ENCODE measurements around the gene MIPOL1. TPM values are rescaled to one million over a fixed set of nuclear protein-coding genes. Genes with fewer than 3 reads are reported as not detected.

Gene MIPOL1
- total and polyA plus RNA-seq, 2 of the 4 experiments (the other 2 are of a cell fraction): 2.7 to 5.9 TPM

GRCh38 chr14:37512173-37512572 is 314.4 kb downstream of the MIPOL1 start:
- Histone ChIP-seq H2BK5ac (ENCODE audit: low read depth, low read length, poor library complexity, severe bottlenecking) (no peak overlapping the region), H3K14ac (replicated peaks; ENCODE audit: low read depth, low read length) (no peak overlapping the region), H3K4ac (ENCODE audit: low read depth, low read length) (no peak overlapping the region), H3K4me1 (ENCODE audit: control insufficient read depth, insufficient read depth, low read length) (no peaks in the 10 kb centered on the region), H4K5ac (ENCODE audit: low read depth, low read length) (no peak overlapping the region), H3K56ac (ENCODE audit: extremely low read depth, insufficient read depth, low read length) (no peak overlapping the region), H2BK20ac (ENCODE audit: low read depth, low read length) (no peak overlapping the region), H3K4me2 (ENCODE audit: low read depth, low read length) (no peak overlapping the region), H4K8ac (ENCODE audit: low read depth in 2 of 2, low read length in 2 of 2) (no peak overlapping the region), H2BK120ac (ENCODE audit: low read depth, low read length) (no peak overlapping the region), H4K20me1 (ENCODE audit: insufficient read depth, low read length) (no peaks in the 10 kb centered on the region), H3K18ac (ENCODE audit: low read depth, low read length) (no peak overlapping the region), H3K27ac (ENCODE audit: insufficient read depth, low read length) (no peak overlapping the region), H4K91ac (ENCODE audit: insufficient read depth, low read depth, low read length) (no peak overlapping the region), H3K23ac (ENCODE audit: low read depth, low read length) (no peak overlapping the region), H3K36me3 (ENCODE audit: control insufficient read depth, insufficient read depth, low read length) (no peaks in the 10 kb centered on the region), H3K79me1 (ENCODE audit: low read depth in 1 of 2, low read length in 2 of 2) (no peaks in the 10 kb centered on the region), H3K27me3 (ENCODE audit: control insufficient read depth, insufficient read depth, low read length) (no peaks in the 10 kb centered on the region), H2AK5ac (ENCODE audit: low read depth, low read length) (no peak overlapping the region), H3K9me3 (ENCODE audit: control insufficient read depth, insufficient read depth, low read length) (no peaks in the 10 kb centered on the region), H3K4me3 (ENCODE audit: insufficient read depth, low read depth, low read length) (no peak overlapping the region), H3K9ac (ENCODE audit: low read depth, low read length) (no peak overlapping the region), H2AFZ (replicated peaks; ENCODE audit: low read length, poor library complexity) (no peak overlapping the region), H2AK9ac (replicated peaks; ENCODE audit: low read depth, low read length, poor library complexity) (no peak overlapping the region), H3K9me1 (ENCODE audit: insufficient read depth, low read length) (no peaks in the 10 kb centered on the region), H2BK15ac (ENCODE audit: low read depth, low read length) (no peak overlapping the region)
- in situ Hi-C loops (cut with MboI; ENCODE audit: low sequenced_read_pairs): no loop called here
- dilution Hi-C loops (cut with HindIII; ENCODE audit: low sequenced_read_pairs, unreplicated experiment): no loop called here
- no peak for TF ChIP-seq NFE2L2 (IDR thresholded peaks at IDR 0.05; ENCODE audit: low read depth, low read length)
- TF ChIP-seq POLR2A (IDR thresholded peaks at IDR 0.05; ENCODE audit: low read depth, low read length): no peak
- no peak for TF ChIP-seq RFX5 (IDR thresholded peaks at IDR 0.05; ENCODE audit: low read depth, low read length)
- no peak for TF ChIP-seq CHD1 (IDR thresholded peaks at IDR 0.05; ENCODE audit: low read depth, low read length)
- TF ChIP-seq CEBPB (IDR thresholded peaks at IDR 0.05; ENCODE audit: low read depth, low read length): no peak
- no peak for TF ChIP-seq MXI1 (IDR thresholded peaks at IDR 0.05; ENCODE audit: borderline replicate concordance, low read depth, low read length)
- no peak for TF ChIP-seq SMC3 (IDR thresholded peaks at IDR 0.05; ENCODE audit: low read depth, low read length)
- TF ChIP-seq RAD21 (IDR thresholded peaks at IDR 0.05; ENCODE audit: low read length): no peak
- no peak for TF ChIP-seq BHLHE40 (IDR thresholded peaks at IDR 0.05; ENCODE audit: low read depth, low read length)
- no peak for TF ChIP-seq RCOR1 (IDR thresholded peaks at IDR 0.05; ENCODE audit: insufficient replicate concordance, low read length)
- no peak for TF ChIP-seq ELK1 (IDR thresholded peaks at IDR 0.05; ENCODE audit: borderline replicate concordance, low read depth, low read length)
- no peak for TF ChIP-seq FOS (IDR thresholded peaks at IDR 0.05; ENCODE audit: low read depth, low read length)
- TF ChIP-seq CTCF (conservative IDR thresholded peaks at IDR 0.05; ENCODE audit: low read depth, low read length): no peak
- no TSS peak for BruUV-seq (replicated peaks)
- no peak for ATAC-seq (ENCODE audit: low read depth)
- POLR2A ChIA-PET (ENCODE audit: unreplicated experiment): no interaction called here
- DNase-seq: no peak
- CTCF ChIA-PET: no interaction called here
- WGBS, 2 experiments (ENCODE audit: extremely low coverage in 2 of 2, insufficient read length in 1 of 2): no CpG with 5 or more reads among the region's 3 CpGs
- intact Hi-C loops (cut with micrococcal nuclease): loop anchor here (10.0 kb wide), 1 partner anchor 57 kb away; no protein-coding TSS in a partner anchor
